Measurements from ENCODE around the gene FLOT2.
"Not testable (repeated sequence)": the region's sequence is repeated elsewhere in the genome, so short reads cannot be mapped to it uniquely, and the experiment has no call there.

Gene FLOT2

GRCh38 chr17:28841901-28842281 is 55.6 kb downstream of the FLOT2 start:
- DNase-seq, result no peak

GRCh38 chr17:28839221-28839620 is 58.3 kb downstream of the FLOT2 start:
- DNase-seq, result no peak

- DNase-seq, result not testable (repeated sequence)
Measured at GRCh38 chr17:28836541-28836940, 61.0 kb downstream of the FLOT2 start.

GRCh38 chr17:28834420-28834819 is 63.1 kb downstream of the FLOT2 start:
- no peak for DNase-seq
